Fibroblast of lung (primary cell): ENCODE data around the gene XIAP. TPM values are rescaled to one million over a fixed set of nuclear protein-coding genes. Genes with fewer than 3 reads are reported as not detected.
A peak's percentile ranks its signal among the peaks of the same experiment; 100 is the strongest.
"Not testable (repeated sequence)": the region's sequence is repeated elsewhere in the genome, so short reads cannot be mapped to it uniquely, and the experiment has no call there.

Experiments used
- DNase-seq, 2 donors: peaks; one replicate each; pipeline versions ENCODE4 v3.0.0 to v3.0.0-alpha.2; 2010; ENCODE audit warnings: low read depth in 2 of 2
- H2AFZ ChIP-seq: 2 replicates; pipeline ENCODE4 v1.5.1; 2012; ENCODE audit warnings: low read length, control low read depth, inconsistent platforms
- H3K27ac ChIP-seq: 2 replicates; pipeline ENCODE4 v1.5.1; 2011; ENCODE audit warnings: low read length, control low read depth; ENCODE audit not compliant: insufficient read depth
- H3K27me3 ChIP-seq: 2 replicates; pipeline ENCODE4 v1.5.1; 2011; ENCODE audit warnings: mild to moderate bottlenecking, low read length; ENCODE audit not compliant: control insufficient read depth, insufficient read depth
- H3K36me3 ChIP-seq: 2 replicates; pipeline ENCODE4 v1.5.1; 2011; ENCODE audit warnings: low read length; ENCODE audit not compliant: control insufficient read depth, insufficient read depth
- H3K4me1 ChIP-seq: 2 replicates; pipeline ENCODE4 v1.5.1; 2011; ENCODE audit warnings: low read length; ENCODE audit not compliant: control insufficient read depth, insufficient read depth; ENCODE audit errors: extremely low read depth
- H3K4me2 ChIP-seq: 2 replicates; pipeline ENCODE4 v1.5.1; 2011; ENCODE audit warnings: low read length, control low read depth; ENCODE audit not compliant: insufficient read depth; ENCODE audit errors: extremely low read depth
- H3K4me3 ChIP-seq, 4 experiments: fragments of 200-600 bp in 1 of 4; sonication (generic) in 1 of 4; replicated peaks in 1 of 4; 2 replicates each; pipeline ENCODE4 v1.5.1; 2011 to 2016; ENCODE audit warnings: low read length in 4 of 4, low read depth in 3 of 4, mild to moderate bottlenecking in 3 of 4, control low read depth in 2 of 4, inconsistent platforms in 1 of 4, mixed read lengths in 1 of 4; ENCODE audit not compliant: insufficient read depth in 1 of 4; ENCODE audit errors: control extremely low read depth in 1 of 4
- H3K79me2 ChIP-seq: 2 replicates; pipeline ENCODE4 v1.5.1; 2012; ENCODE audit warnings: mild to moderate bottlenecking, low read length, inconsistent platforms; ENCODE audit not compliant: control insufficient read depth, insufficient read depth
- H3K9ac ChIP-seq: 2 replicates; pipeline ENCODE4 v1.5.1; 2011; ENCODE audit warnings: mild to moderate bottlenecking, low read length, control low read depth; ENCODE audit not compliant: insufficient read depth
- H3K9me3 ChIP-seq: 2 replicates; pipeline ENCODE4 v1.5.1; 2012; ENCODE audit warnings: low read depth, low read length; ENCODE audit not compliant: control insufficient read depth, insufficient read depth
- H4K20me1 ChIP-seq: 2 replicates; pipeline ENCODE4 v1.5.1; 2011; ENCODE audit warnings: low read length; ENCODE audit not compliant: control insufficient read depth, insufficient read depth; ENCODE audit errors: extremely low read depth
- EZH2 ChIP-seq: IDR thresholded peaks from 2 replicates; pipeline ENCODE4 v1.5.1; 2012; ENCODE audit warnings: low read length, control low read depth, mild to moderate bottlenecking; ENCODE audit errors: missing control alignments
- polyA plus RNA-seq, 2 donors: library from polyadenylated mRNA; depleted of rRNA in 1 of 2; stranded (reverse) in 1 of 2; unstranded in 1 of 2; fragments of >200 nt; gene quantifications; 2 replicates each; pipeline ENCODE4 v1.2.1, GENCODE V29; 2011 to 2012; ENCODE audit warnings: missing spikeins in 1 of 2
- total RNA-seq: library from RNA; depleted of rRNA; stranded (reverse); fragments of >200 nt; gene quantifications from 2 replicates; pipeline ENCODE4 v1.2.1, GENCODE V29; 2014
- TF ChIP-seq, protein P1 (sequence below), 2 donors: IDR thresholded peaks in 1 of 2; conservative IDR thresholded peaks in 1 of 2; 1 replicate in 1 of 2; 2 replicates in 1 of 2; pipeline ENCODE4 v1.5.1; 2011 to 2012; ENCODE audit warnings: low read length in 2 of 2, control low read depth in 1 of 2, inconsistent platforms in 1 of 2, low read depth in 1 of 2, mild to moderate bottlenecking in 1 of 2

The XIAP gene
- total and polyA plus RNA-seq, 2 donors (not counting 1 experiment from before 2014, with no cell fraction given) = 21.8 to 45.1 TPM

DNA sequence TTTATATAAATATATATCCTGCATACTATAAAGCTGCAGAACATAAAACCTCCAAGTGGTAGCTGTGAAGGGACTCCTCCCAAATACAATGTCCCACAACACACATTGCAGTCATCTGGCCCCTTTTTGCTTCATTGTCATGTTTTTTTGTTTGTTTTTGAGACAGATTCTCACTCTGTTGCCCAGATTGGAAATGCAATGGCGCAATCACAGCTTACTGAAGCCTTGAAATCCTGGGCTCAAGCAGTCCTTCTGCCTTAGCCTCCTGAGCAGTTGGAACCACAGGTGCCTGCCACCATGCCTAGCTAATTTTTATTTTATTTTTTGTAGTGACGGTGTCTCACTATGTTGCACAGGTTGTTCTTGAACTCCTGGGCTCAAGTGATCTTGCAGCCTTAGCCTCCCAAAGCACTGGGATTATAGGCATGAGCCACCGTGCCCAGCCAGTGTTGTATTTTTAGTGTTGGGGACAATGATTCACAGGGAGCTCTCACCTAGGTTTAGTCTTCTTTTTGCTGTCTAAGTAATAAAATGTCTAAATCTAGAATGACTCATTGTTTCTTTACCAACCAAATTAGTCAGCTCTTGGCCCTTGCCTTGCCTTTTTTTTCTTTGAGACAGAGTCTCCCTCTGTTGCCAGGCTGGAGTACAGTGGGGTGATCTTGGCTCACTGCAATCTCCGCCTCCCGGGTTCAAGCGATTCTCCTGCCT lies 24.0 kb upstream of the XIAP start:
- Histone ChIP-seq H3K36me3 (no peaks in the 10 kb centered on the region), H3K27ac (no peak overlapping the region), H3K4me1 (no peaks in the 10 kb centered on the region), H3K4me3 (no peak overlapping the region), H3K9me3 (no peaks in the 10 kb centered on the region), H4K20me1 (no peaks in the 10 kb centered on the region), H2AFZ (no peak overlapping the region), H3K9ac (no peak overlapping the region), H3K27me3 (no peaks in the 10 kb centered on the region), H3K4me2 (peak overlapping the region; percentile 25), H3K79me2 (no peaks in the 10 kb centered on the region)
- peak; percentile 56 to 79 for DNase-seq
- TF ChIP-seq EZH2 = no peak
- TF ChIP-seq, protein P1, sequence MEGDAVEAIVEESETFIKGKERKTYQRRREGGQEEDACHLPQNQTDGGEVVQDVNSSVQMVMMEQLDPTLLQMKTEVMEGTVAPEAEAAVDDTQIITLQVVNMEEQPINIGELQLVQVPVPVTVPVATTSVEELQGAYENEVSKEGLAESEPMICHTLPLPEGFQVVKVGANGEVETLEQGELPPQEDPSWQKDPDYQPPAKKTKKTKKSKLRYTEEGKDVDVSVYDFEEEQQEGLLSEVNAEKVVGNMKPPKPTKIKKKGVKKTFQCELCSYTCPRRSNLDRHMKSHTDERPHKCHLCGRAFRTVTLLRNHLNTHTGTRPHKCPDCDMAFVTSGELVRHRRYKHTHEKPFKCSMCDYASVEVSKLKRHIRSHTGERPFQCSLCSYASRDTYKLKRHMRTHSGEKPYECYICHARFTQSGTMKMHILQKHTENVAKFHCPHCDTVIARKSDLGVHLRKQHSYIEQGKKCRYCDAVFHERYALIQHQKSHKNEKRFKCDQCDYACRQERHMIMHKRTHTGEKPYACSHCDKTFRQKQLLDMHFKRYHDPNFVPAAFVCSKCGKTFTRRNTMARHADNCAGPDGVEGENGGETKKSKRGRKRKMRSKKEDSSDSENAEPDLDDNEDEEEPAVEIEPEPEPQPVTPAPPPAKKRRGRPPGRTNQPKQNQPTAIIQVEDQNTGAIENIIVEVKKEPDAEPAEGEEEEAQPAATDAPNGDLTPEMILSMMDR (conservative IDR thresholded peaks at IDR 0.05 in 1 of 2, IDR thresholded peaks at IDR 0.05 in 1 of 2; ENCODE audit: low read depth in 1 of 2, low read length in 2 of 2) = no peak

DNA sequence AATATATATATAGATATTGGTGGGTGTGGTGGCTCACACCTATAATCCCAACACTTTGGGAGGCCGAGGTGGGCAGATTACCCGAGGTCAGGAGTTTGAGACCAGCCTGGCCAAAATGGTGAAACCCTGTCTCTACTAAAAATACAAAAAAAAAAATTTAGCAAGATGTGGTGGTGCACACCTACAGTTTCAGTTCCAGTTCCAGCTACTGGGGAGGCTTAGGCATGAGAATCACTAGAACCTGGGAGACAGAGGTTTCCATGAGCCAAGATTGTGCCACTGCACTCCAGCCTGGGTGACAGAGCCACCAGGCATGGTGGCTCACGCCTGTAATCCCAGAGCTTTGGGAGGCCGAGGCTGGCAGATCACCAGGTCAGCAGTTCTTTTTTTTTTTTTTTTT lies 14.7 kb upstream of the XIAP start:
- not testable (repeated sequence) for H3K36me3 ChIP-seq, DNase-seq

DNA sequence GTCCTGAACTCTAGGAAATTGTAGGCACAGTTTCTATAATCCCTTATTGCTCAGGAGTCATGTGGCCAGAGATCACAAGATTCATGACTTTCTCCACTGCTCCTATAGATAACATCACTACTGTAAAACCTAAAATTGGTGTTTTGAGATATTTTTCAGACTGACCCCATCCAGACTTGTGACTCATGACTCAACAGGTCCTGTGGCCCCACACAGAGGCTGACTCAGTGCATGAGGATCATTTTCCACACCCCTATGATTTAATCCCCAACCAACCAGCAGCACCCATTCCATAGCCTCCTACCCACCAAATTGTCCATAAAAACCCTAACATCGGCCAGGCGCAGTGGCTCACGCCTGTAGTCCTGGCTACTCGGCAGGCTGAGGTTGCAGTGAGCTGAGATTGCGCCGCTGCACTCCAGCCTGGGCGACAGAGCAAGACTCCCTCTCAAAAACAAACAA lies 13.2 kb upstream of the XIAP start:
- Histone ChIP-seq H3K27ac (no peak overlapping the region), H3K27me3 (no peaks in the 10 kb centered on the region), H2AFZ (no peak overlapping the region), H3K79me2 (no peaks in the 10 kb centered on the region), H3K4me2 (no peak overlapping the region), H4K20me1 (no peaks in the 10 kb centered on the region), H3K4me3 (no peak overlapping the region), H3K9ac (no peak overlapping the region), H3K4me1 (no peaks in the 10 kb centered on the region), H3K9me3 (no peaks in the 10 kb centered on the region), H3K36me3 (no peaks in the 10 kb centered on the region)
- DNase-seq = peak; percentile 61 to 90
- TF ChIP-seq, protein P1 (conservative IDR thresholded peaks at IDR 0.05 in 1 of 2, IDR thresholded peaks at IDR 0.05 in 1 of 2; ENCODE audit: low read depth in 1 of 2, low read length in 2 of 2) = no peak

More for the DNA sequence above, 14.7 kb upstream of the XIAP start:
- not testable (repeated sequence) for H3K27ac ChIP-seq, H4K20me1 ChIP-seq, H3K4me1 ChIP-seq, H2AFZ ChIP-seq, H3K4me2 ChIP-seq, H3K9ac ChIP-seq, H3K27me3 ChIP-seq, H3K9me3 ChIP-seq, H3K79me2 ChIP-seq, H3K4me3 ChIP-seq
